GM23338 (cell line): ENCODE measurements around the gene CDH23. TPM values are rescaled to one million over a fixed set of nuclear protein-coding genes. Genes with fewer than 3 reads are reported as not detected.

Source experiments
- ATAC-seq: fragments of 200-7000 bp; cut with Tn5 transposase; 3 replicates; pipeline ENCODE4 v1.9.1; 2020
- DNase-seq: peaks from one replicate; pipeline ENCODE4 v3.0.0-alpha.2; 2015; ENCODE audit warnings: low spot score
- H2AFZ ChIP-seq: fragments of 200-600 bp; sonication (generic); 2 replicates; pipeline ENCODE4 v1.8.0; 2016; ENCODE audit warnings: antibody characterized with exemption, mild to moderate bottlenecking, moderate library complexity
- H3F3A ChIP-seq: fragments of 200-600 bp; sonication (generic); replicated peaks from 2 replicates; pipeline ENCODE4 v1.8.0; 2017; ENCODE audit warnings: antibody characterized with exemption, mixed run types, low read depth
- H3K27ac ChIP-seq: fragments of 200-600 bp; sonication (generic); 2 replicates; pipeline ENCODE4 v1.6.1; 2016; ENCODE audit warnings: low read depth
- H3K27me3 ChIP-seq: fragments of 200-600 bp; sonication (generic); 2 replicates; pipeline ENCODE4 v1.8.0; 2016; ENCODE audit warnings: mild to moderate bottlenecking, mixed run types, moderate library complexity; ENCODE audit not compliant: insufficient read depth
- H3K36me3 ChIP-seq: fragments of 200-600 bp; sonication (generic); 2 replicates; pipeline ENCODE4 v1.8.0; 2016; ENCODE audit warnings: mild to moderate bottlenecking; ENCODE audit not compliant: insufficient read depth
- H3K4me1 ChIP-seq: fragments of 200-600 bp; sonication (generic); 2 replicates; pipeline ENCODE4 v1.8.0; 2016; ENCODE audit warnings: mild to moderate bottlenecking, moderate library complexity; ENCODE audit not compliant: insufficient read depth
- H3K4me2 ChIP-seq: fragments of 200-600 bp; sonication (generic); 2 replicates; pipeline ENCODE4 v1.7.1; 2017; ENCODE audit warnings: mixed run types
- H3K4me3 ChIP-seq: fragments of 200-600 bp; sonication (generic); 2 replicates; pipeline ENCODE4 v1.6.1; 2016; ENCODE audit warnings: mixed run types
- H3K79me2 ChIP-seq: fragments of 200-600 bp; sonication (generic); replicated peaks from 2 replicates; pipeline ENCODE4 v1.8.0; 2017; ENCODE audit warnings: mild to moderate bottlenecking; ENCODE audit not compliant: insufficient read depth
- H3K9me2 ChIP-seq: fragments of 200-600 bp; sonication (generic); 2 replicates; pipeline ENCODE4 v1.8.0; 2017; ENCODE audit not compliant: insufficient read depth
- H4K20me1 ChIP-seq: fragments of 200-600 bp; sonication (generic); replicated peaks from 2 replicates; pipeline ENCODE4 v1.8.0; 2017; ENCODE audit warnings: mild to moderate bottlenecking; ENCODE audit not compliant: insufficient read depth
- H3K27ac Mint-ChIP-seq: 2 replicates; pipeline ENCODE4 v1.8.0; 2020; ENCODE audit warnings: inconsistent platforms, mild to moderate bottlenecking, moderate library complexity, mixed read lengths
- H3K27me3 Mint-ChIP-seq: 3 replicates; pipeline ENCODE4 v1.8.0; 2022; ENCODE audit warnings: low read depth, mild to moderate bottlenecking, moderate library complexity, mixed read lengths, inconsistent platforms; ENCODE audit not compliant: insufficient read depth, poor library complexity
- H3K36me3 Mint-ChIP-seq: 3 replicates; pipeline ENCODE4 v1.8.0; 2021; ENCODE audit warnings: low read depth, mild to moderate bottlenecking, inconsistent platforms, moderate library complexity, mixed read lengths
- H3K4me1 Mint-ChIP-seq: 3 replicates; pipeline ENCODE4 v1.8.0; 2020; ENCODE audit warnings: mild to moderate bottlenecking, inconsistent platforms, mixed read lengths
- H3K4me3 Mint-ChIP-seq: 3 replicates; pipeline ENCODE4 v1.8.0; 2021; ENCODE audit warnings: moderate library complexity, mild to moderate bottlenecking, inconsistent platforms, mixed read lengths
- H3K9me3 Mint-ChIP-seq: 3 replicates; pipeline ENCODE4 v1.8.0; 2020; ENCODE audit warnings: moderate library complexity, mild to moderate bottlenecking, inconsistent platforms, mixed read lengths
- CTCF ChIP-seq, 2 experiments: fragments of 200-600 bp in 1 of 2; sonication (generic) in 1 of 2; conservative IDR thresholded peaks; 2 replicates each; pipeline versions ENCODE4 v1.5.1 to v1.6.1; 2016 to 2017; ENCODE audit warnings: antibody characterized with exemption in 2 of 2, low read depth in 2 of 2, mild to moderate bottlenecking in 2 of 2, moderate library complexity in 1 of 2
- ETS1 ChIP-seq: IDR thresholded peaks from 2 replicates; pipeline ENCODE4 v1.6.1; 2016; ENCODE audit warnings: antibody characterized with exemption
- EZH2 ChIP-seq: fragments of 200-600 bp; sonication (generic); IDR thresholded peaks from one replicate; pipeline ENCODE4 v1.8.0; 2017; ENCODE audit warnings: antibody characterized with exemption, mild to moderate bottlenecking, low read depth; ENCODE audit not compliant: unreplicated experiment
- JUNB ChIP-seq: IDR thresholded peaks from one replicate; pipeline ENCODE4 v1.6.1; 2016; ENCODE audit warnings: antibody characterized with exemption; ENCODE audit not compliant: unreplicated experiment
- NANOG ChIP-seq: IDR thresholded peaks from 2 replicates; pipeline ENCODE4 v1.6.1; 2016; ENCODE audit warnings: antibody characterized with exemption, borderline replicate concordance
- POLR2AphosphoS5 ChIP-seq: IDR thresholded peaks from 2 replicates; pipeline ENCODE4 v1.6.1; 2016; ENCODE audit warnings: antibody characterized with exemption, low read depth
- STAT1 ChIP-seq: IDR thresholded peaks from one replicate; pipeline ENCODE4 v1.6.1; 2016; ENCODE audit warnings: antibody characterized with exemption; ENCODE audit not compliant: unreplicated experiment
- ZNF114 ChIP-seq: fragments of 250-450 bp; sonication (Bioruptor Pico); IDR thresholded peaks from 2 replicates; pipeline ENCODE4 v1.5.0; 2020; ENCODE audit warnings: mild to moderate bottlenecking, moderate library complexity
- ZNF331 ChIP-seq: fragments of 250-450 bp; sonication (Bioruptor Pico); IDR thresholded peaks from 2 replicates; pipeline ENCODE4 v1.5.0; 2020; ENCODE audit warnings: low read depth, mild to moderate bottlenecking, moderate library complexity
- ZNF462 ChIP-seq: fragments of 250-450 bp; sonication (Bioruptor Pico); IDR thresholded peaks from 2 replicates; pipeline ENCODE4 v1.5.0; 2020; ENCODE audit warnings: mild to moderate bottlenecking, moderate library complexity
- polyA plus RNA-seq: library from polyadenylated mRNA; unstranded; fragments of >200 nt; fragmentation: Nextera tagmentation; extraction: Ambion mirVana; gene quantifications from 2 replicates; pipeline ENCODE4 v1.2.1, GENCODE V29; 2016
- total RNA-seq: library from RNA; depleted of rRNA; stranded (reverse); fragments of >200 nt; shearing (Covaris generic); gene quantifications from 2 replicates; pipeline ENCODE4 v1.2.3, GENCODE V29; 2014

Gene CDH23
- total and polyA plus RNA-seq, 2 experiments from 2014 or later, result 0.95 to 4.3 TPM

GRCh38 chr10:71432956-71433767 lies 36.4 kb downstream of the CDH23 start (continued):
- TF ChIP-seq ZNF331, result no peak
- no peak for TF ChIP-seq CTCF (conservative IDR thresholded peaks at IDR 0.05; ENCODE audit: low read depth in 2 of 2)
- no peak for TF ChIP-seq ZNF114 (CRISPR knock-in tag)
- TF ChIP-seq JUNB, result no peak
- TF ChIP-seq POLR2AphosphoS5, result no peak

- Histone ChIP-seq H4K20me1 (no peaks in the 10 kb centered on the region), H3K4me3 (no peak overlapping the region), H3K79me2 (no peaks in the 10 kb centered on the region), H3K9me2 (no peaks in the 10 kb centered on the region), H3K27ac (no peak overlapping the region), H3F3A (no peaks in the 10 kb centered on the region), H3K36me3 (no peaks in the 10 kb centered on the region), H3K4me2 (no peak overlapping the region), H3K4me1 (no peaks in the 10 kb centered on the region), H2AFZ (no peak overlapping the region), H3K27me3 (no peaks in the 10 kb centered on the region)
- H3K36me3 Mint-ChIP-seq, result no peaks in the 10 kb centered on the region
- no peak for ATAC-seq
- DNase-seq, result no peak
- H3K4me3 Mint-ChIP-seq, result no peak overlapping the region; the same call in 2 of the 3 replicates
- H3K4me1 Mint-ChIP-seq, result peaks cover 16% of the 10 kb centered on the region
- H3K27ac Mint-ChIP-seq, result no peak overlapping the region
- H3K9me3 Mint-ChIP-seq, result no peaks in the 10 kb centered on the region
- H3K27me3 Mint-ChIP-seq, result peaks cover 10% of the 10 kb centered on the region
- TF ChIP-seq NANOG (no peak), ZNF114 (CRISPR knock-in tag) (no peak), ETS1 (no peak), JUNB (no peak), EZH2 (no peak), STAT1 (no peak), ZNF462 (CRISPR knock-in tag) (no peak)
Observed at GRCh38 chr10:71433768-71434744, 37.3 kb downstream of the CDH23 start.
